Gastroesophageal sphincter (tissue), 4 donors: ENCODE measurements around the gene PRIMPOL. TPM values are rescaled to one million over a fixed set of nuclear protein-coding genes. Genes with fewer than 3 reads are reported as not detected.

Experiments
- ATAC-seq: fragments of 150-250 bp; one replicate; pipeline ENCODE4 v1.9.1; 2016; ENCODE audit warnings: mild to moderate bottlenecking, moderate library complexity
- H3K27ac ChIP-seq, 4 donors: fragments of 200-600 bp; sonication (generic) in 3 of 4; 1 replicate in 3 of 4; 2 replicates in 1 of 4; pipeline ENCODE4 v1.5.1; 2016 to 2019
- H3K27me3 ChIP-seq: fragments of 200-600 bp; sonication (generic); one replicate; pipeline ENCODE4 v1.5.1; 2019
- H3K36me3 ChIP-seq, 2 donors: fragments of 200-600 bp; sonication (generic); one replicate each; pipeline ENCODE4 v1.5.1; 2019; ENCODE audit warnings: control low read depth in 1 of 2
- H3K4me1 ChIP-seq, 3 donors: fragments of 200-600 bp; sonication (generic); 1 replicate in 2 of 3; 2 replicates in 1 of 3; pipeline ENCODE4 v1.5.1; 2016 to 2019; ENCODE audit warnings: control low read depth in 2 of 3
- H3K4me3 ChIP-seq, 2 donors: fragments of 200-600 bp; sonication (generic); one replicate each; pipeline ENCODE4 v1.5.1; 2019; ENCODE audit warnings: mild to moderate bottlenecking in 1 of 2, moderate library complexity in 1 of 2
- H3K9me3 ChIP-seq, 3 donors: fragments of 200-600 bp; sonication (generic); one replicate each; pipeline ENCODE4 v1.5.1; 2017 to 2019; ENCODE audit warnings: control low read depth in 2 of 3
- EP300 ChIP-seq: sonication (generic); formaldehyde crosslinking; IDR thresholded peaks from one replicate; pipeline ENCODE4 v1.6.1; 2017; ENCODE audit warnings: antibody characterized with exemption, mild to moderate bottlenecking
- POLR2A ChIP-seq, 2 donors: fragments of 450-650 bp; IDR thresholded peaks; one replicate each; pipeline ENCODE4 v1.6.1; 2017; ENCODE audit warnings: antibody characterized with exemption in 2 of 2, mild to moderate bottlenecking in 2 of 2, moderate library complexity in 1 of 2
- POLR2AphosphoS5 ChIP-seq: sonication (generic); formaldehyde crosslinking; IDR thresholded peaks from one replicate; pipeline ENCODE4 v1.6.1; 2017; ENCODE audit warnings: antibody characterized with exemption
- WGBS, 2 donors: methylation state at CpG; one replicate each; pipeline ENCODE4 v1.1.5; 2018; ENCODE audit warnings: low coverage in 1 of 2; 5-methylcytosine and 5-hydroxymethylcytosine counted together
- total RNA-seq, 4 donors: library from RNA; depleted of rRNA; stranded (reverse); fragments of >200 nt; gene quantifications; one replicate each; pipeline ENCODE4 v1.1.0, GENCODE V29; 2016
- TF ChIP-seq, protein P1 (sequence below), 4 experiments: fragments of 200-600 bp in 2 of 4; fragments of 450-650 bp in 2 of 4; sonication (generic) in 1 of 4; IDR thresholded peaks; one replicate each; pipeline ENCODE4 v1.5.1; 2017 to 2019; ENCODE audit warnings: antibody characterized with exemption in 4 of 4, mild to moderate bottlenecking in 2 of 4, moderate library complexity in 2 of 4

PRIMPOL gene
- total RNA-seq, 4 donors from 2014 or later: 14.2 to 21.6 (median 16.9) TPM

DNA sequence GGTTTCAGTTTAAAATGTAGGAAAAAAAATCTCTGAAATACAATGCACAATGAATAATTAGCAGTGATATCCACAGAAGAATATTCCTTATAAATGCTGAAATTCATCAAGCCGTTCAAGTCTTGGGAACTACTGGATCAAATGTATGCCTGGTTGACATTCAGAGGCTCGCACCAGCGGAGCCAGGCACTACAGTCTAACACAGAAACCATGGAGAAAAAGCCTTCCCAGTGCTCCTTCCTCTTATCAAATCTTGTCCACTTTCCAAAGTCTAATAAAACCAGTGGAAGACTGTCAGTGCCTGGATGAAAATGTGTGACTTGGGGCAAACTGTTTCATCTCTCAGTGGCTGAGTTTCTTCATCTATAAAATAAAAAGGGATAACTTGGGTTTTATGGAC lies 48.4 kb downstream of the PRIMPOL start:
- Histone ChIP-seq H3K4me3 (peak overlapping the region in 1 of 2 donors; percentile 14), H3K36me3 (no peaks in the 10 kb centered on the region), H3K27ac (no peak overlapping the region), H3K4me1 (peaks cover 0 to 35% (median 4%) of the 10 kb centered on the region in 3 donors), H3K27me3 (no peaks in the 10 kb centered on the region), H3K9me3 (no peaks in the 10 kb centered on the region)
- WGBS, 2 donors: 60 to 78% methylated on average over 1 to 3 of the region's 3 CpGs
- TF ChIP-seq POLR2A (IDR thresholded peaks at IDR 0.05) (no peak), POLR2AphosphoS5 (no peak), EP300 (no peak)
- TF ChIP-seq, protein P1, sequence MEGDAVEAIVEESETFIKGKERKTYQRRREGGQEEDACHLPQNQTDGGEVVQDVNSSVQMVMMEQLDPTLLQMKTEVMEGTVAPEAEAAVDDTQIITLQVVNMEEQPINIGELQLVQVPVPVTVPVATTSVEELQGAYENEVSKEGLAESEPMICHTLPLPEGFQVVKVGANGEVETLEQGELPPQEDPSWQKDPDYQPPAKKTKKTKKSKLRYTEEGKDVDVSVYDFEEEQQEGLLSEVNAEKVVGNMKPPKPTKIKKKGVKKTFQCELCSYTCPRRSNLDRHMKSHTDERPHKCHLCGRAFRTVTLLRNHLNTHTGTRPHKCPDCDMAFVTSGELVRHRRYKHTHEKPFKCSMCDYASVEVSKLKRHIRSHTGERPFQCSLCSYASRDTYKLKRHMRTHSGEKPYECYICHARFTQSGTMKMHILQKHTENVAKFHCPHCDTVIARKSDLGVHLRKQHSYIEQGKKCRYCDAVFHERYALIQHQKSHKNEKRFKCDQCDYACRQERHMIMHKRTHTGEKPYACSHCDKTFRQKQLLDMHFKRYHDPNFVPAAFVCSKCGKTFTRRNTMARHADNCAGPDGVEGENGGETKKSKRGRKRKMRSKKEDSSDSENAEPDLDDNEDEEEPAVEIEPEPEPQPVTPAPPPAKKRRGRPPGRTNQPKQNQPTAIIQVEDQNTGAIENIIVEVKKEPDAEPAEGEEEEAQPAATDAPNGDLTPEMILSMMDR (IDR thresholded peaks at IDR 0.05): no peak
- ATAC-seq: no peak

DNA sequence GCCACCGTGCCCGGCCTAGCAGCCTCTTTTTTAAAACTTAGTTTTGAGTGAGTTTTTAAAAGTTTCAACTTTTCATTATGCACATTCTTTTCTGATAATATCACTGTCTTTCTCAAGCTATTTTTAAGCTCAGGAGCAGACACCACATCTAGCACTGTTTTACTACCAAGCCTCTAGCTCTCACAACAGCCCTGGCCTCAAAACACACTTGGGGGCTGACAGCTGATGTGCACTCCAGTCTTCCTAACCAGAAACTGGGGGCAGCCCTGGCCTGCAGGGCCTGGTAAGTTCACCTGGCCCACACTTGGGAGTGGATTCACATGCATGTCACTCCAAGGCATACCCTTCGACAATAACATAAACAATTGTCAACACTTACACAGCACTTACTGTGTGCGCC lies 50.4 kb downstream of the PRIMPOL start:
- no peaks in the 10 kb centered on the region for H3K9me3 ChIP-seq
- no peak overlapping the region for H3K4me3 ChIP-seq
- ATAC-seq: no peak
- H3K36me3 ChIP-seq: no peaks in the 10 kb centered on the region
- peaks cover 0 to 26% (median 2%) of the 10 kb centered on the region in 3 donors for H3K4me1 ChIP-seq
- no peak overlapping the region for H3K27ac ChIP-seq
- no peaks in the 10 kb centered on the region for H3K27me3 ChIP-seq
- TF ChIP-seq, protein P1 (IDR thresholded peaks at IDR 0.05): no peak
- TF ChIP-seq POLR2A (IDR thresholded peaks at IDR 0.05) (no peak), POLR2AphosphoS5 (no peak), EP300 (no peak)
- 66 to 85% methylated on average over 2 to 4 of the region's 4 CpGs for WGBS, 2 donors

DNA sequence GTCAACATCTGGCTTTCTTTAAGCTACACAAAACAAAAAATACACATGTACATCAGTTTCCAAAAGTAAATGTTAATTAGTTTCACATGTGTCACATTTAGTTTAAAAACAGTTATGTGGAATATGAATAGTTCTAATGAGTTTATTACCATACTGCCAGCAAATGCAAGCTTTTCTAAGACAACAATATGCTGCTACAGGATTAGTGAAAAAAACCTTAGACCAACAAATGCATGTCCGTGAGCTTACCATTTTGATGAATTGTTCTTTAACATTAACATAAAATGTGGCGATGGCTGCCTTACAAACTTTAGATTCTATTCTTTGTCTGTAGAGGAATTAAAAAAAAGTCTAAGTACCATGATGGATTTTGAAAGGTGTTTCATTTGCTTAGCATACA lies 52.6 kb downstream of the PRIMPOL start:
- H3K36me3 ChIP-seq: no peaks in the 10 kb centered on the region
- H3K27ac ChIP-seq: no peak overlapping the region
- ATAC-seq: no peak
- WGBS, 2 donors: 73 to 85% methylated on average over 2 of the region's 2 CpGs
- H3K4me1 ChIP-seq: peaks cover 0 to 5% (median 0%) of the 10 kb centered on the region in 3 donors
- no peaks in the 10 kb centered on the region for H3K9me3 ChIP-seq
- no peak for TF ChIP-seq POLR2AphosphoS5
- TF ChIP-seq, protein P1 (IDR thresholded peaks at IDR 0.05): no peak
- TF ChIP-seq EP300: no peak
- TF ChIP-seq POLR2A (IDR thresholded peaks at IDR 0.05): no peak
- H3K27me3 ChIP-seq: no peaks in the 10 kb centered on the region
- H3K4me3 ChIP-seq: no peak overlapping the region

DNA sequence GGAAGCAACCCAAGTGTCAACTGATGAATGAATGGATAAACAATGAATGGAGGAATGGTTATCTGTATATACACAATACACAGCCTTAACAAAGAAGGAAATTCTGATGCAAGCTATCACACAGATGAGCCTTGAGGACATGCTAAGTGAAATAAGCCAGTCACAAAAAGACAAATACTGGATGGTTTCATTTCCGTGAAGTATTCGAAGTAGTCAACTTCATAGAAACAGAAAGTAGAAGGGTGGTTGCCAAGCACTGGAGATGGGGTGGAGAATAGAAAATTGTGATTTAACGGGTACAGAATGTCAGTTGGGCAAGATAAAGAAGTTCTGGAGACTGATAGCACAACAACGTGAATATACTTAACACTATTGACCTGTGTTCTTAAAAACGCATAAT lies 56.2 kb downstream of the PRIMPOL start:
- H3K36me3 ChIP-seq: no peaks in the 10 kb centered on the region
- no peaks in the 10 kb centered on the region for H3K4me1 ChIP-seq
- no peak overlapping the region for H3K27ac ChIP-seq
- TF ChIP-seq POLR2AphosphoS5 (no peak), EP300 (no peak), POLR2A (IDR thresholded peaks at IDR 0.05) (no peak)
- TF ChIP-seq, protein P1 (IDR thresholded peaks at IDR 0.05): no peak
- ATAC-seq: no peak
- WGBS, 2 donors: 59 to 75% methylated on average over 5 of the region's 5 CpGs
- H3K4me3 ChIP-seq: no peak overlapping the region
- no peaks in the 10 kb centered on the region for H3K9me3 ChIP-seq
- H3K27me3 ChIP-seq: no peaks in the 10 kb centered on the region

DNA sequence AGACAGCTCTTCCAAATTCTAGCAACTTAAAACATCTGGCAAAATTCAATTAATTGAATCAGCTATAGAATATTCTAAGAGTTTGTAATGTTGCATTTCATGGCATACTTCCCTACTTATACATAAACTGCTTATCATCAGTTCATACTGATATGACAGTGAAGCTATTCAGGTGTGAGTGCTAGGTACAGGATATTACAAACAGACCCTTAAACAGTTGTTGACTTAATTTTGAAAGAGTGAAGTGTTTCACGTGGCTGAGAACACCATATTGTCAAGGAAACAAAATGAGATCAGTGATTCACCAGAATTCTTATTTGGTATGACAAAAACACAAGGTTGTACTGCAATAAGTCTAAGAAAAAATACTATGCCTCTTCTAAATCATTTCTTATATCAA lies 56.9 kb downstream of the PRIMPOL start:
- 40 to 80% methylated on average over 1 of the region's 1 CpG for WGBS, 2 donors
- no peaks in the 10 kb centered on the region for H3K36me3 ChIP-seq
- no peaks in the 10 kb centered on the region for H3K27me3 ChIP-seq
- H3K9me3 ChIP-seq: no peaks in the 10 kb centered on the region
- no peak overlapping the region for H3K27ac ChIP-seq
- no peak overlapping the region for H3K4me3 ChIP-seq
- TF ChIP-seq EP300 (no peak), POLR2A (IDR thresholded peaks at IDR 0.05) (no peak), POLR2AphosphoS5 (no peak)
- TF ChIP-seq, protein P1 (IDR thresholded peaks at IDR 0.05): no peak
- no peaks in the 10 kb centered on the region for H3K4me1 ChIP-seq
- ATAC-seq: no peak
